ACC112 (cell line): ENCODE data around the gene RYR2.
"Not testable (repeated sequence)": the region's sequence is repeated elsewhere in the genome, so short reads cannot be mapped to it uniquely, and the experiment has no call there.

Experiments
- H2AFZ ChIP-seq: fragments of 200-600 bp; sonication (generic); one replicate; pipeline ENCODE4 v1.6.0; 2017; ENCODE audit warnings: antibody characterized with exemption, low read length; ENCODE audit not compliant: unreplicated experiment
- H3K27ac ChIP-seq: fragments of 200-600 bp; sonication (generic); 2 replicates; pipeline ENCODE4 v1.5.1; 2014; ENCODE audit warnings: low read depth, mild to moderate bottlenecking, antibody characterized with exemption, low read length, moderate library complexity
- H3K27me3 ChIP-seq: fragments of 200-600 bp; sonication (generic); 2 replicates; pipeline ENCODE4 v1.6.1; 2014; ENCODE audit warnings: mild to moderate bottlenecking, antibody characterized with exemption, low read length, moderate library complexity, mixed read lengths; ENCODE audit not compliant: insufficient read depth
- H3K36me3 ChIP-seq: fragments of 200-600 bp; sonication (generic); 2 replicates; pipeline ENCODE4 v1.6.1; 2016; ENCODE audit warnings: mild to moderate bottlenecking, antibody characterized with exemption, low read length, moderate library complexity, mixed read lengths; ENCODE audit not compliant: insufficient read depth
- H3K4me1 ChIP-seq: fragments of 200-600 bp; sonication (generic); one replicate; pipeline ENCODE4 v1.6.1; 2016; ENCODE audit warnings: low read length, mixed read lengths; ENCODE audit not compliant: insufficient read depth, unreplicated experiment, control insufficient read depth
- H3K4me3 ChIP-seq: fragments of 200-600 bp; sonication (generic); 2 replicates; pipeline ENCODE4 v1.5.1; 2014; ENCODE audit warnings: mild to moderate bottlenecking, low read depth, low read length
- H3K79me2 ChIP-seq: fragments of 200-600 bp; sonication (generic); one replicate; pipeline ENCODE4 v1.6.0; 2016; ENCODE audit warnings: low read length; ENCODE audit not compliant: control insufficient read depth, unreplicated experiment, insufficient read depth

RYR2 gene

GRCh38 chr1:237578540-237578939, 536.6 kb downstream of the RYR2 start:
- Histone ChIP-seq H3K36me3 (no peaks in the 10 kb centered on the region), H3K27ac (no peak overlapping the region), H3K4me3 (no peak overlapping the region), H2AFZ (no peak overlapping the region), H3K4me1 (no peaks in the 10 kb centered on the region), H3K79me2 (no peaks in the 10 kb centered on the region), H3K27me3 (no peaks in the 10 kb centered on the region)

- Histone ChIP-seq H3K79me2 (no peaks in the 10 kb centered on the region), H2AFZ (no peak overlapping the region), H3K27ac (no peak overlapping the region), H3K27me3 (no peaks in the 10 kb centered on the region), H3K4me1 (no peaks in the 10 kb centered on the region), H3K36me3 (no peaks in the 10 kb centered on the region), H3K4me3 (no peak overlapping the region)
Measured at GRCh38 chr1:237580726-237581125, 538.7 kb downstream of the RYR2 start.

GRCh38 chr1:237583270-237583669, 541.3 kb downstream of the RYR2 start:
- H3K4me3 ChIP-seq: no peak overlapping the region
- no peaks in the 10 kb centered on the region for H3K79me2 ChIP-seq
- no peaks in the 10 kb centered on the region for H3K36me3 ChIP-seq
- no peaks in the 10 kb centered on the region for H3K4me1 ChIP-seq
- H2AFZ ChIP-seq: no peak overlapping the region
- no peak overlapping the region for H3K27ac ChIP-seq
- H3K27me3 ChIP-seq: no peaks in the 10 kb centered on the region

GRCh38 chr1:237583756-237584155, 541.8 kb downstream of the RYR2 start:
- H2AFZ ChIP-seq: no peak overlapping the region
- H3K27me3 ChIP-seq: no peaks in the 10 kb centered on the region
- H3K79me2 ChIP-seq: no peaks in the 10 kb centered on the region
- no peaks in the 10 kb centered on the region for H3K4me1 ChIP-seq
- H3K27ac ChIP-seq: no peak overlapping the region
- H3K4me3 ChIP-seq: no peak overlapping the region
- no peaks in the 10 kb centered on the region for H3K36me3 ChIP-seq

- H3K79me2 ChIP-seq: no peaks in the 10 kb centered on the region
- H3K27ac ChIP-seq: no peak overlapping the region
- H2AFZ ChIP-seq: no peak overlapping the region
- no peaks in the 10 kb centered on the region for H3K36me3 ChIP-seq
- no peaks in the 10 kb centered on the region for H3K27me3 ChIP-seq
- H3K4me1 ChIP-seq: no peaks in the 10 kb centered on the region
- H3K4me3 ChIP-seq: no peak overlapping the region
Measured at GRCh38 chr1:237590386-237590785, 548.4 kb downstream of the RYR2 start.

GRCh38 chr1:237591353-237591752, 549.4 kb downstream of the RYR2 start:
- no peaks in the 10 kb centered on the region for H3K4me1 ChIP-seq
- no peaks in the 10 kb centered on the region for H3K27me3 ChIP-seq
- no peaks in the 10 kb centered on the region for H3K79me2 ChIP-seq
- H3K36me3 ChIP-seq: no peaks in the 10 kb centered on the region
- no peak overlapping the region for H3K4me3 ChIP-seq
- H2AFZ ChIP-seq: no peak overlapping the region
- no peak overlapping the region for H3K27ac ChIP-seq

GRCh38 chr1:237603036-237603568, 561.1 kb downstream of the RYR2 start:
- not testable (repeated sequence) for H2AFZ ChIP-seq, H3K4me3 ChIP-seq, H3K27me3 ChIP-seq, H3K4me1 ChIP-seq, H3K79me2 ChIP-seq, H3K36me3 ChIP-seq, H3K27ac ChIP-seq

- Histone ChIP-seq H3K27me3 (no peaks in the 10 kb centered on the region), H3K4me3 (no peak overlapping the region), H3K36me3 (no peaks in the 10 kb centered on the region)
Measured at GRCh38 chr1:237608433-237608832, 566.4 kb downstream of the RYR2 start.

GRCh38 chr1:237610157-237610556, 568.2 kb downstream of the RYR2 start:
- Histone ChIP-seq H3K27me3 (no peaks in the 10 kb centered on the region), H2AFZ (no peak overlapping the region), H3K27ac (no peak overlapping the region), H3K4me3 (no peak overlapping the region), H3K79me2 (no peaks in the 10 kb centered on the region), H3K4me1 (no peaks in the 10 kb centered on the region), H3K36me3 (no peaks in the 10 kb centered on the region)

More at GRCh38 chr1:237608433-237608832, 566.4 kb downstream of the RYR2 start:
- Histone ChIP-seq H3K79me2 (no peaks in the 10 kb centered on the region), H2AFZ (no peak overlapping the region), H3K4me1 (no peaks in the 10 kb centered on the region), H3K27ac (no peak overlapping the region)

GRCh38 chr1:237613984-237614383, 572.0 kb downstream of the RYR2 start:
- no peaks in the 10 kb centered on the region for H3K36me3 ChIP-seq
- H2AFZ ChIP-seq: no peak overlapping the region
- H3K4me1 ChIP-seq: no peaks in the 10 kb centered on the region
- no peak overlapping the region for H3K27ac ChIP-seq
- H3K27me3 ChIP-seq: no peaks in the 10 kb centered on the region
- H3K79me2 ChIP-seq: no peaks in the 10 kb centered on the region
- H3K4me3 ChIP-seq: no peak overlapping the region

- no peak overlapping the region for H3K27ac ChIP-seq
- H3K4me3 ChIP-seq: no peak overlapping the region
- no peaks in the 10 kb centered on the region for H3K4me1 ChIP-seq
- H3K36me3 ChIP-seq: no peaks in the 10 kb centered on the region
- no peaks in the 10 kb centered on the region for H3K27me3 ChIP-seq
- no peaks in the 10 kb centered on the region for H3K79me2 ChIP-seq
- H2AFZ ChIP-seq: no peak overlapping the region
Measured at GRCh38 chr1:237619553-237619952, 577.6 kb downstream of the RYR2 start.
